Activated CD4-positive, alpha-beta T cell treated with anti-CD3 and anti-CD28 coated beads, Interleukin-2, amount 50 U/mL, for 48 hours (primary cell): Measurements from ENCODE around the gene NFIX.

Experiments
- DNase-seq, 2 experiments: peaks; one replicate each; pipeline ENCODE4 v3.0.0-alpha.2; 2020

The NFIX gene

GRCh38 chr19:13023656-13024055 lies 28.4 kb downstream of the NFIX start:
- DNase-seq: no peak

- DNase-seq: no peak
Observed at GRCh38 chr19:13024126-13024950, 29.1 kb downstream of the NFIX start.

GRCh38 chr19:13024951-13025697 lies 29.8 kb downstream of the NFIX start:
- DNase-seq: no peak

- DNase-seq: no peak
Observed at GRCh38 chr19:13025819-13026456, 30.7 kb downstream of the NFIX start.

GRCh38 chr19:13026462-13027370 lies 31.4 kb downstream of the NFIX start:
- no peak for DNase-seq

GRCh38 chr19:13027557-13027956 lies 32.3 kb downstream of the NFIX start:
- no peak for DNase-seq

GRCh38 chr19:13028027-13028426 lies 32.8 kb downstream of the NFIX start:
- DNase-seq: no peak

GRCh38 chr19:13029301-13029880 lies 34.1 kb downstream of the NFIX start:
- DNase-seq: no peak

GRCh38 chr19:13029893-13030292 lies 34.6 kb downstream of the NFIX start:
- DNase-seq: peak in 1 of 2 experiments; percentile 37

- DNase-seq: no peak
Observed at GRCh38 chr19:13031917-13032623, 36.8 kb downstream of the NFIX start.

GRCh38 chr19:13032837-13033236 lies 37.6 kb downstream of the NFIX start:
- no peak for DNase-seq

GRCh38 chr19:13033244-13033643 lies 38.0 kb downstream of the NFIX start:
- DNase-seq: no peak

- peak; percentile 54 to 61 for DNase-seq
Observed at GRCh38 chr19:13033819-13034611, 38.7 kb downstream of the NFIX start.

GRCh38 chr19:13034636-13035035 lies 39.4 kb downstream of the NFIX start:
- DNase-seq: no peak

GRCh38 chr19:13035820-13036365 lies 40.6 kb downstream of the NFIX start:
- DNase-seq: no peak

- DNase-seq: no peak
Observed at GRCh38 chr19:13036366-13036976, 41.2 kb downstream of the NFIX start.

GRCh38 chr19:13037161-13037560 lies 41.9 kb downstream of the NFIX start:
- no peak for DNase-seq

- no peak for DNase-seq
Observed at GRCh38 chr19:13037731-13038130, 42.5 kb downstream of the NFIX start.

GRCh38 chr19:13038306-13039210 lies 43.3 kb downstream of the NFIX start:
- no peak for DNase-seq
